ENCODE measurements around the gene RBM48.

Gene RBM48

DNA sequence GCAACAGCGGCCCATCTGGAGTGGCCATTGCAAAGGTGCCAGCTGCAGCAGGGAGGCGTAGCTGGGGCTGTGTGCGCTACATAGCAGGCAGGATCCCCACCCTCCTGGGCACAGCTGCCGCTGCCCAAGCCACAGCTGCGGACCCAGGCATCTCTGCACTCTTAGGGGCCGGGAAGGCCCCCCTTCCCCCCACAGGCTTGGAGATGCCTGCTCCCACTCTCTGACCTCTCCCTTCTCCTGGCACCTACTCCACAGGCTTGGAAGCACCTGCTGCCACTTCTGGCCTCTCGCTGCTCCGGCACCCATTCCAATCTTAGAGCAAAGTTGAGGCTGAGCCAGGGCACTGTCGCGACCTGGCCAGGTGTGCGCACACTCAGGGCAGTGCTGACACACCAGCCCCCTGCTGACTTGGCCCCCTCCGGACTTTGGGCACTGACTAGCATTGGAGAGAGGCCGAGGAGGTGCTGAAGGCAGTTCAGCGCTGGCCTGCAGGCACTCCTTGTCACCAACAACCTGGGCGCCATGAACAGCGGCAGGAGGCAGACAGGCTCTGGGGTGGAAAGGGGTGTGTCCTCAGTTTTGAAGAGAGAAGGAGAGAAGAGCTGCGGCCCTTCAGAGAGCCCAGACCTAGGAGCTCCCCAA lies 18.4 kb downstream of the RBM48 start:
- DNase-seq, result no peak

DNA sequence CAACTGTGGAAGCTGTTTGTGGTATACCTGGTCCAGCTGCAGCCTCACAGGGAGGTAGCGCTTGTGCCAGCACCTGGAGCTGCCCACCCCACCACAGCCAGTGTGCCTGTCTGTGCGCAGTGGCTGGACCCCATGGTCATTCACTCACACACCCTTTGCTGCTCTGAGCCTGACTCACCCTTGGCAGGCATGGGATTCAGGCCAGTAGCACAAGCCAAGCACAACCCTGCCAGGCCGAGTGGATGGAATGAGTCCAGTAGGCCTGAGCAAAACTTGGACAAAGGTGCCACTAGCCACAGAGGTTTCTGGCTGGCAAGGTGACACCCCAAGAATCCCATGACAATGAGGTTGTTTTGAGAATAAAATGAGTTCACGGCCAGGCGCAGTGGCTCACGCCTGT lies 19.0 kb downstream of the RBM48 start:
- DNase-seq, result no peak

DNA sequence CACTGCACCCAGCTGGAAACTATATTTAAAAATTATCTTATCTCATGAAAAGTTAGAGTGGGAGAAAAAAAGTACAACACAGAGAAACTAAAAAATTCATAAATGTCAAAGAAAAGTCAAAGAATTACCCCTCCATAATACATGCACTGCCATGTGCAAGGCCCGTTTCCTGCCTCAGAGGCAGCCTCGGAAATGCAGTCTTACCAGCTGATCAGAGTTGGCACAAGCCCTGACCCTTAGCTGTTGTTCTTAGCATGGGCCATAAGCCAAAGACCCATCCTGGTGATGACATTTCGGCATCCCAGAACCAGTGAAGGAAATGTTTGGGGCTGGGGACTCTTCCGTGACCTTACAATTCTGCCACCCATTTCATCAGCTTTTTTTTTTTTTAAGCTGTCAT lies 21.6 kb downstream of the RBM48 start:
- DNase-seq, result no peak

DNA sequence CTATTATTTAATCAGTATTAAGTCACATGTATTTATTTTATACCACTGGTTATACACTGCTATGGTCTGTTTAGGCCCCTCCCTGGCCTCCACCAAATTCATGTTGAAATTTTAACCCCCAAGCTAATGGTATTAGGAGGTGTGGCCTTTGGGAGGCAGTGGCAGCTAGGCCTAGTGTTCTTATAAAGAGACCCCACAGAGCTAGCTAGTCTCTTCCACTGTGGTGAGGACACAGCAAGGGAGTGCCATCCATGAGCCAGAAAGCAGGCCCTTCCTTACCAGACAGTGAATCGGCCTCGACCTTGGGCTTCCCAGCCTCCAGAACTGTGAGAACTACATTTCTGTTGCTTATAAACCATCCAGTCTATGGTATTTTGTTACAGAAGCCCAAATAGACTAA lies 28.7 kb downstream of the RBM48 start:
- no peak for DNase-seq

DNA sequence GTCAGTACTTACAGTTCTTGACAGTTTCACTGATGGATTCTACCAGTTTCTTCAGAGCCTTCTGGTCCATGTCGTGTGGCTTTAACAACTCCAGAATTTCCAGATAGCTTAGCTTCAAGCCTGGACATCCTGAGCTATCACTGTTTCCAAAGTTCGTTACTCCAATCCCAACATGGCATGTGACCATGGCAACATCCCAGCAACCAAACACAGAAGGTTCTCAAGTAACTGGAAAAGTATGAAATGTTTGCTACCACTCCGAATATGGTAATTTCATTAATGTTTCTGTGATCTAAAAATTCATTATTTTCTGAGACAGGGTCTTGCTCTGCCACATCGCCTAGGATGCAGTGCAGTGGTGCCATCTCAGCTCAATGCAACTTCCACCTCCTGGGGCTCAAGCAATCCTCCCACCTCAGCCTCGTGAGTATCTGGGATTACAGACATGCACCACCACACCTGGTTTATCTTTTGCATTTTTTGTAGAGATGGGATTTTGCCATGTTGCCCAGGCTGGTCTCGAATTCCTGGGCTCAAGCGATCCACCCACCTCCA lies 29.3 kb downstream of the RBM48 start:
- DNase-seq, result no peak

DNA sequence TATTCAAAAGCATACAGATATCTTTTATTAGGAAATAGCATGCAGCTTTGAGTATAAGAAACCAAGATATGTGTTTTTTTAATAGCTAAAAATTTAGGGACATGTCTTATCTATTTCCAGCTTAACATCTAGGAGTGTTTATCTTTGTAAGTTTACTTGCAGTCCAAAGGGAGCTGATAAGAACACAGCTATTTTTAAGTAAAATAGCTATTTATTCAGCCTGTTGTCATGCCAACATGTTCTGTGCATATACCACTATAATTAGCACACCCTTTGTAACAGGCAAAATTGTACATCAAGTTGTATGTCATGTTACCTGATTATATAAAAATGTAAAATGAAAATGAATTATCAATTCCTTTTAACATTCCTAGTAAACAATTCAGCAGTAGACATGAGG lies 32.0 kb downstream of the RBM48 start:
- no peak for DNase-seq

DNA sequence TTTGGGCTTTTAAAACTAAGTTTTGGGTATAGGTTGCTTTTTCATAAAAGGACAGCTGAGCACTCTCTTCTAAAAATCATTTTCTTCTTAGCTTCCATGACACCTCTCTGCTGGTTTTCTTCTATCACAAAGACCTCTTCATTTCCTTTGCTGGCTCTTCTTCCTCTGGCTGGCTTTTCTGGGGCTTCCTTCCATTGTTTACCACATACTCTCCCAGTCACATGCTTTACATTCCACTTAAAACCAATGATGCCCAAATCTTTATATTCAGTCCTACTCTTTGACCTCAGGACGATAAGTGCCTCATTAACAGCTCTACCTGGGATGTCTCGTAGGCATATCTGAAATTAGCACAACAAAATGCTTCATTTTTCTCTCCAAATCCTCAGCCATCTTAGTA lies 34.8 kb downstream of the RBM48 start:
- DNase-seq, result no peak

DNA sequence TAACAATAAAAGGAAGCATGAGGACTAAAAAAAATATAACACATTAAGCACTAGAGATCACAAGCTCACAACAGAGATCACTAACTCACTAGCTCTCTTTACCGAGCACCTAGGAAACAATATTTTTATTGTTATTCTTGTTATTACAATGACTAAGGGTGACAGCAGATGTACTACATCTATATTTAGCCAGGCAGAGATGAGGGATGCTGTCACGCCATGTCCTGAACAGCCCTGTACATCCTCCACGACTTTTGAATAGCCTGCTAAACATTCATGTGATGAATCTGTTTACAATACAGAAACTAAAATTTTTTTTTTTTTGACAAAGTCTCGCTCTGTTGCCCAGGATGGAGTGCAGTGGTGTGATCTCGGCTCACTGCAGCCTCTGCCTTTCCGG lies 38.9 kb downstream of the RBM48 start:
- no peak for DNase-seq

DNA sequence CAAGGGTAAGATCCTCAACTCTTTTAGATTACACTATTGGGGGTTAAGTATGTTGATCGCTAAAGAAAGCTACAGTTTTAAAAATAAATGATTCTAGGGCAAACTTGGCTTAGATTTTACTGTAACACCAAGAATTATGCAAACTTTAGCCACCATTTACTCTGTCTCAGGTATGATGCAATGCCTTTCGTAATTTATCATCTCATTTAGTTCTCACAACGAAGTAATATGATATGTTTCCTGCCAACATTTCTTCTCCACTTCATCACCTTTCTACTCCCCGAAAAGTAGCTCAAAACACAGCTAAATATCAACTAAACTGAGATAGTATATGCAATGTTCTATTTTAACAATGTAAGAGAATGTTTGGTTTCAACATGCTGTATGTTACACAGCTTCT lies 40.5 kb downstream of the RBM48 start:
- DNase-seq, result no peak

DNA sequence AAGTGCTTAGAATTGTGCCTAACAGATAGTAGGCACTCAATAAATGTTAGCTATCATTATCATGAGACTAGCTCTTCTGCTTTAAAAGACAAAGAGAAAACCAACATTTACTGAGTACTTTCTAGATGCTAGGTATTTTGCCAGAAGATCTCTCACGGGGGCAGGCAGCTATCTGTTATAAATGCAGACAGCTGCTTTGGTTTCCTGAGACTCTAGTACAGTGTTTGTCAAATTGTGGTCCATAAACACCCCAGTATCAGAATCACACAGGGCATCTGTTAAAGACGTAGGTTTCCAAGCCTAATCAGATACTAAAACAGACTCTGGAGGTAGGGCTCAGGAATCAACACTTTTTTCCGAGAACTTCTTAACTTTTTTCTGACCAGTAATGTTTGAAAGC lies 47.7 kb downstream of the RBM48 start:
- DNase-seq, result no peak

DNA sequence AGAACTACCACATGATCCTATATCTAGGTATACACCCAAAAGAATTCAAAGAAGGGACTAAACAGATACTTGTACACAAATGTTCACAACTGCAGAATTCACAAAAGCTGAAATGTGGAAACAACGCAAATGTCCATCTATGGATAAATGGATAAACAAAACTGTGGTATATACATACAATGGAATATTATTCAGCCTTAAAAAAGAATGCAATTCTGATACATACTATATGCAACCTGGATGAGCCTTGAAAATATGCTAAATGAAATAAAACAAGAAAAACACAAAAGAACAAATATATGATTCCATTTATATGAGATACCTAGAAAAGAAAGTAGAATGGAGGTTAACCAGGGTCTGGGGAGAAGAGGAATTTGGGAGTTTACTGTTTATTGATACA lies 54.4 kb downstream of the RBM48 start:
- DNase-seq, result no peak

DNA sequence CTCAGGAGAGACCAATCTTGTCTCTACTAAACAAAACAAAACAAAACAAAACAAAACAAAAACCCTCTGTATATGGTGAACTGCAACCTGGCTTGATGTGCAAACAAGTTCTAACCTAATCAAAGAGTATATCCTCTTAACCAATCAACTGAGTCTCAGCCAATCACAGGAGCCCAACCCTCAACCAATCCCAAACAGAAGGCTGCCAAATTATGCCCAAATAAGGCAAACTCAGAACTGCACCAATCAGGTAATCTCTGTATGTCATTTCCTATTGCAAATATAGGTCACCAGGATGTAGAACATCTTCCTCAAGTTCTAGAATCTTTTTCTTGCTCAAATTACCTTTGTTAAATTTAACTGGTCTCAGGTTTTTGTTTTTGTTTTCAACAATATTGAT lies 56.4 kb downstream of the RBM48 start:
- DNase-seq, result no peak

DNA sequence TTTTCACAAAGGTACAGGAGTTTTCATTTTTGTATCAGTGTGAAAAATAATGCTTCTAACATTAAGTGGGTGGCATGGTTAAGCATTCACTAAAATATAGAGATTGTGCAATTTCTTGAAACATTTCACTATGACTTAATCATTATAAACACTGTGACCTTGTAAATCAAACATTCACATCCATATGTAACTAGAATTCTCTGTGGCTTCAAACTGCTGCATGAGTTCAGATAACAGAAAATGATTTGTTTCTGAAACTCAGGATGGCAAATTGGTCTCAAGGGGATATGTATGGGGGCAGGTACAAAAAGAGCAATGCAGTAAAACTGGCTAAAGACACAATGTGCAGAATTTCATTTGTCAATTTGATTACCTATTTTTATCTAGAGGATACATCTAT lies 57.8 kb downstream of the RBM48 start:
- DNase-seq, result no peak

DNA sequence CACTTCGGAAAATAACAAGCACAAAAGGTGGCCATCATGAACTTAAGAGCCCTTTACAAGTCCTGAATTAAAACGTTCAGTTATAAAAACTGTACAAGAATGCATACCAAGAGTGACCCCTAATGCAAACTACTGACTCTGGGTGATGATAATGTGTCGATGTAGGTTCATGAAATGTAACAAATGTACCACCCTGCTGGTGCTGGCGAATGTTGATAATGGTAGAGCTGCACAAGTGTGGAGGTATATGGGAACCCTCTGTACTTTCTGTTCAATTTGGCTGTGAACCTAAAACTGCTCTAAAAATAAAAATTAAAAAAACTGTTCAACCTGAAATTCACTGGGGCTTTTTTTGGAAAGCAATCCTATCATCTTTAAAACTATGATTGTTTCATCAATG lies 58.2 kb downstream of the RBM48 start:
- DNase-seq, result no peak
